Esophagus squamous epithelium (tissue), 5 donors: ENCODE results near the gene PIH1D1. TPM values are rescaled to one million over a fixed set of nuclear protein-coding genes. Genes with fewer than 3 reads are reported as not detected.
A peak's percentile ranks its signal among the peaks of the same experiment; 100 is the strongest.

Source experiments
- DNase-seq: peaks from one replicate; lab custom pipeline; 2025; lab: John Stamatoyannopoulos, UW
- H3K27ac ChIP-seq, 4 donors: fragments of 200-600 bp; sonication (generic); one replicate each; pipeline ENCODE4 v1.5.1; 2016 to 2019; ENCODE audit warnings: mild to moderate bottlenecking in 1 of 4
- H3K27me3 ChIP-seq, 4 donors: fragments of 200-600 bp; sonication (generic); 1 replicate in 3 of 4; 2 replicates in 1 of 4; pipeline versions ENCODE4 v1.5.1 to v1.6.0; 2017 to 2021; ENCODE audit warnings: antibody characterized with exemption in 1 of 4
- H3K36me3 ChIP-seq, 3 donors: fragments of 200-600 bp; sonication (generic); one replicate each; pipeline ENCODE4 v1.5.1; 2016 to 2019
- H3K4me1 ChIP-seq, 3 donors: fragments of 200-600 bp; sonication (generic); one replicate each; pipeline ENCODE4 v1.5.1; 2017 to 2019
- H3K4me3 ChIP-seq, 4 donors: fragments of 200-600 bp; sonication (generic); 1 replicate in 3 of 4; 2 replicates in 1 of 4; pipeline ENCODE4 v1.5.1; 2016 to 2019; ENCODE audit warnings: mild to moderate bottlenecking in 2 of 4, moderate library complexity in 1 of 4
- H3K9me3 ChIP-seq, 3 donors: fragments of 200-600 bp; sonication (generic); one replicate each; pipeline ENCODE4 v1.5.1; 2016 to 2019
- CTCF ChIP-seq, 6 experiments: fragments of 450-650 bp in 4 of 6; fragments of 200-600 bp in 2 of 6; sonication (generic) in 2 of 6; IDR thresholded peaks; one replicate each; pipeline ENCODE4 v1.5.1; 2016 to 2019; ENCODE audit warnings: antibody characterized with exemption in 6 of 6, mild to moderate bottlenecking in 4 of 6, moderate library complexity in 4 of 6
- POLR2A ChIP-seq, 4 donors: fragments of 450-650 bp; IDR thresholded peaks; one replicate each; pipeline ENCODE4 v1.6.1; 2017; ENCODE audit warnings: antibody characterized with exemption in 4 of 4, mild to moderate bottlenecking in 4 of 4, moderate library complexity in 3 of 4
- whole genome bisulfite sequencing, 2 donors: methylation state at CpG; one replicate each; pipeline ENCODE4 v1.1.5; 2018; 5-methylcytosine and 5-hydroxymethylcytosine counted together
- intact Hi-C: fragments of 100-400 bp; cut with DNase I; formaldehyde crosslinking; loops from one replicate; pipeline ENCODE4 v1.15.0; 2022
- total RNA-seq, 4 donors: library from RNA; depleted of rRNA; stranded (reverse); fragments of >200 nt; gene quantifications; one replicate each; pipeline ENCODE4 v1.1.0, GENCODE V29; 2016
- donor health status: DM: yes; HTN: yes; CAD: no.

The PIH1D1 gene
- total RNA-seq, 4 donors from 2014 or later, result 54.4 to 91.2 (median 67.2) TPM

GRCh38 chr19:49432141-49433073, 19.2 kb downstream of the PIH1D1 start:
- Histone ChIP-seq H3K27ac (no peak overlapping the region), H3K27me3 (peaks cover 28 to 100% (median 48%) of the 10 kb centered on the region in 4 donors), H3K4me3 (no peak overlapping the region), H3K36me3 (no peaks in the 10 kb centered on the region), H3K4me1 (peaks cover 11 to 23% (median 11%) of the 10 kb centered on the region in 3 donors), H3K9me3 (no peaks in the 10 kb centered on the region)
- intact Hi-C loops, result no loop called here
- WGBS, 2 donors, result 30 to 31% methylated on average over 13 to 21 of the region's 63 CpGs
- no peak for TF ChIP-seq POLR2A (IDR thresholded peaks at IDR 0.05)
- TF ChIP-seq CTCF (IDR thresholded peaks at IDR 0.05), result no peak
- DNase-seq, result no peak

GRCh38 chr19:49431330-49431749, 20.3 kb downstream of the PIH1D1 start:
- intact Hi-C loops, result no loop called here
- Histone ChIP-seq H3K27ac (no peak overlapping the region), H3K4me1 (peaks cover 11 to 23% (median 11%) of the 10 kb centered on the region in 3 donors), H3K4me3 (no peak overlapping the region), H3K9me3 (no peaks in the 10 kb centered on the region), H3K27me3 (peaks cover 22 to 100% (median 47%) of the 10 kb centered on the region in 4 donors), H3K36me3 (no peaks in the 10 kb centered on the region)
- TF ChIP-seq POLR2A (IDR thresholded peaks at IDR 0.05) (no peak), CTCF (IDR thresholded peaks at IDR 0.05) (no peak)
- DNase-seq, result no peak
- 40 to 50% methylated on average over 23 to 25 of the region's 29 CpGs for WGBS, 2 donors

GRCh38 chr19:49430678-49431329, 20.8 kb downstream of the PIH1D1 start:
- no peak overlapping the region for H3K4me3 ChIP-seq

GRCh38 chr19:49430172-49430677, 21.4 kb downstream of the PIH1D1 start:
- Histone ChIP-seq H3K36me3 (no peaks in the 10 kb centered on the region), H3K27me3 (peaks cover 22 to 100% (median 55%) of the 10 kb centered on the region in 4 donors), H3K9me3 (no peaks in the 10 kb centered on the region), H3K4me3 (no peak overlapping the region), H3K4me1 (peaks cover 11 to 23% (median 11%) of the 10 kb centered on the region in 3 donors), H3K27ac (no peak overlapping the region)
- intact Hi-C loops, result no loop called here
- DNase-seq, result no peak
- 66 to 70% methylated on average over 7 of the region's 9 CpGs for WGBS, 2 donors
- TF ChIP-seq POLR2A (IDR thresholded peaks at IDR 0.05) (no peak), CTCF (IDR thresholded peaks at IDR 0.05) (no peak)

More at GRCh38 chr19:49430678-49431329, 20.8 kb downstream of the PIH1D1 start:
- H3K27me3 ChIP-seq, result peaks cover 22 to 100% (median 49%) of the 10 kb centered on the region in 4 donors
- peaks cover 11 to 23% (median 11%) of the 10 kb centered on the region in 3 donors for H3K4me1 ChIP-seq
- no peaks in the 10 kb centered on the region for H3K9me3 ChIP-seq
- H3K36me3 ChIP-seq, result no peaks in the 10 kb centered on the region
- TF ChIP-seq POLR2A (IDR thresholded peaks at IDR 0.05) (no peak), CTCF (IDR thresholded peaks at IDR 0.05) (peak in 1 of 6 experiments; percentile 7)
- intact Hi-C loops, result no loop called here
- H3K27ac ChIP-seq, result no peak overlapping the region
- no peak for DNase-seq
- 26 to 73% methylated on average over 6 to 20 of the region's 28 CpGs for WGBS, 2 donors
